Bronchial epithelial cell (primary cell): Measurements from ENCODE around the gene CPSF3. TPM values are rescaled to one million over a fixed set of nuclear protein-coding genes. Genes with fewer than 3 reads are reported as not detected.

ENCODE experiments used
- DNase-seq: peaks from one replicate; pipeline ENCODE4 v3.0.0-alpha.2; 2010; ENCODE audit warnings: low read depth
- FAIRE-seq: peaks from 2 replicates; lab custom pipeline; 2011; peaks lifted over from hg19 to GRCh38; lab: Jason Lieb, UNC
- H3K27me3 ChIP-seq: 2 replicates; pipeline ENCODE4 v1.5.1; 2011; ENCODE audit warnings: low read length; ENCODE audit not compliant: control insufficient read depth, insufficient read depth
- H3K36me3 ChIP-seq: 2 replicates; pipeline ENCODE4 v1.5.1; 2011; ENCODE audit warnings: low read length; ENCODE audit not compliant: control insufficient read depth, insufficient read depth
- H3K4me3 ChIP-seq: 2 replicates; pipeline ENCODE4 v1.5.1; 2011; ENCODE audit warnings: mild to moderate bottlenecking, low read depth, low read length, control low read depth
- total RNA-seq: library from RNA; depleted of rRNA; stranded (reverse); fragments of >200 nt; gene quantifications from 2 replicates; pipeline ENCODE4 v1.2.1, GENCODE V29; 2014
- TF ChIP-seq, protein P1 (sequence below): IDR thresholded peaks from 2 replicates; pipeline ENCODE4 v1.5.1; 2011; ENCODE audit warnings: mild to moderate bottlenecking, moderate library complexity, low read length, control low read depth, inconsistent platforms; ENCODE audit not compliant: insufficient read depth, severe bottlenecking

Gene CPSF3
- total RNA-seq, 1 donor from 2014 or later = 50.8 TPM

DNA sequence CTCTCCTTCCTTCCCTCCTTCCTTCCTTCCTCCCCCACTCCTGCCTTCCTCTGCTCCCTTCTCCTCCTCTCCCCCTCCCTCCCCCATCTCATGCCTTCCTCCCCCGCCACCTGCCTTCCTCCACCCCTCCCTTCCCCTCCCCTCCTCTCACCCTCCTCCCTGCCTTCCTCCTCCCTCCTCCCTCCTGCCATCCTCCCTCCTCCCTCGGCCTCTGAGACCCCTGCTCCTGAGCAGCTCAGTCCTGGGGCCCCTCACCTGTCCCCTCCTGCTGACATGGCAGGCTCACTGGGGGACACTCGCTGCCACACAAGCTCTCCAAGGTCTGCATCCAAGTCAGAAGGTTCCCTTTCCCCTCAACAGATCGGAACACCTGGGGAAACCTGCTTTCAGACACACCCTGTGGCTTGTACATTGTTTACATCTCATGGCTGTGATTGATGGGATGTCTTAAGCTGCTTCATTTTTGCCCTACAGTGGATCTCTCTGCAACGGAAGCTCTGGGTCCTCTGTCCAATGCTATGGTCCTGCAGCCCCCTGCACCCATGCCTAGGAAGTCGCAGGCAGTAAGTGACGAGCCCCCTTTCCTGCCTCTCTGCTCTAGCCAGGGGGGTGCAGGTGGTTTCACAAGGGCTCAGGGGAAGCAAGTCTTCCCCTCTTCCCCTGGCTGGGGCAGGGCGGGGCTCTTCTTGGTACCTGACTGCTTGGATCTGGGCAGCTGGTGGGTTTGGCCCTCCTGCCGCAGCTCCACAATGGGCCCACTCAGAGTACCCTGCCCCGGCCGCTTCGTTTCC lies 23.0 kb upstream of the CPSF3 start:
- DNase-seq = no peak
- TF ChIP-seq, protein P1, sequence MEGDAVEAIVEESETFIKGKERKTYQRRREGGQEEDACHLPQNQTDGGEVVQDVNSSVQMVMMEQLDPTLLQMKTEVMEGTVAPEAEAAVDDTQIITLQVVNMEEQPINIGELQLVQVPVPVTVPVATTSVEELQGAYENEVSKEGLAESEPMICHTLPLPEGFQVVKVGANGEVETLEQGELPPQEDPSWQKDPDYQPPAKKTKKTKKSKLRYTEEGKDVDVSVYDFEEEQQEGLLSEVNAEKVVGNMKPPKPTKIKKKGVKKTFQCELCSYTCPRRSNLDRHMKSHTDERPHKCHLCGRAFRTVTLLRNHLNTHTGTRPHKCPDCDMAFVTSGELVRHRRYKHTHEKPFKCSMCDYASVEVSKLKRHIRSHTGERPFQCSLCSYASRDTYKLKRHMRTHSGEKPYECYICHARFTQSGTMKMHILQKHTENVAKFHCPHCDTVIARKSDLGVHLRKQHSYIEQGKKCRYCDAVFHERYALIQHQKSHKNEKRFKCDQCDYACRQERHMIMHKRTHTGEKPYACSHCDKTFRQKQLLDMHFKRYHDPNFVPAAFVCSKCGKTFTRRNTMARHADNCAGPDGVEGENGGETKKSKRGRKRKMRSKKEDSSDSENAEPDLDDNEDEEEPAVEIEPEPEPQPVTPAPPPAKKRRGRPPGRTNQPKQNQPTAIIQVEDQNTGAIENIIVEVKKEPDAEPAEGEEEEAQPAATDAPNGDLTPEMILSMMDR = no peak
- no peak for FAIRE-seq
- Histone ChIP-seq H3K36me3 (peaks cover 32% of the 10 kb centered on the region), H3K27me3 (no peaks in the 10 kb centered on the region), H3K4me3 (no peak overlapping the region)

DNA sequence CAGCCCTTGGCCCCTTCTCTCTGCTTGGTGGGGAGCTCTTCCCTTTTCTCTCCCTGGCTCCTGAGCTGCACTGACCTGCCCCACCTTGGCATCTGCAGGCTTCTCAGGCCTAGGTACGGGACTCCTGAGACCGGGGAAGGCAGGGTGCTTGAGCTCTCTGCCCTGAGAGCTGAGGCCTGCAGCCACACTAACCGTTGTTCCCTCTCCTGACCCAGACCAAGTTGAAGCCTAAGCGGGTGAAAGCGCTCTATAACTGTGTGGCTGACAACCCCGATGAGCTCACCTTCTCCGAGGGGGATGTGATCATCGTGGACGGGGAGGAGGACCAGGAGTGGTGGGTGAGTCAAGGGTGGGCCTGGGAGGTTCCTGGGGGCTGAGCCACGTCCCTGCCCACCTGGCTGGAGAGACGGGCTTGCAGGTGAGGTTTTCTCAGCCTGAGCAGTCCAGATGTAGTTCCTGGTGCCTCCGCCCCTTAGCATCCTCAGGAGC lies 22.4 kb upstream of the CPSF3 start:
- Histone ChIP-seq H3K36me3 (peaks cover 32% of the 10 kb centered on the region), H3K4me3 (no peak overlapping the region), H3K27me3 (no peaks in the 10 kb centered on the region)
- no peak for DNase-seq
- no peak for FAIRE-seq
- TF ChIP-seq, protein P1 = no peak

DNA sequence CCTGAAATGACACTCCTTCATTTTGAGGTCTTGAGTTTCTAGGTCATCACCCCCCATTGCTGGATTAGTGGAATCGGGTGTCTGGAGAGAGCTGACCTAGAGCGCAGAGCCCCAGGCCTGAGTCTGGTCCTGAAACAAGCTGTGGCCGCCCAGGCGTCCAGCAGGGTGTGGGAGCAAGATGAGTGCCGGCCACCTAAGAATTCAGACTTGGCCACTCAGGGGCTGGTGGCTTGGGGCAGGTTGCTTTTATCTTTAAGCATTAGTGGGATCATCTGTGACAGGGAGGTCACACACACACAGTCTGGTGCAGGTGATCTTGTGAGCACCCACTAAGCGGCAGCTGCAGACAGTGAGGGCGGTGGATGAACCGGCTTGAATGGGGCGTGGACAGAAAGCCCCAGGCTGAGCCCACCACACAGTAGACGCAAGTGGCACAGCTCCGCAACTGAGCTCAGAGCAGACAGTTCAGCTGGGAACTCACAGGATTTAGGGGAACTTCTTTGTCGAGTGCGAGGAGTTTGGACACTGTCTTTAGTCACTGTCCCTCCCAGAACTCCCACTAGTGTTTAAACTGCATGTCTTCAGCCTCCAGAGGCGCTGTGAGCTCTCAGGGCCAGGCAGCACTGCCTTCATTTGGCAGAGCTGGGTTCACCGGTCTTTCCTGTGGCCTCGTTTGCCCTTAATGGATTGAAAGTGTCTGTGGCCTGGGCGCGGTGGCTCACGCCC lies 21.6 kb upstream of the CPSF3 start:
- H3K4me3 ChIP-seq = no peak overlapping the region
- TF ChIP-seq, protein P1 = no peak
- no peaks in the 10 kb centered on the region for H3K27me3 ChIP-seq
- H3K36me3 ChIP-seq = peaks cover 31% of the 10 kb centered on the region
- DNase-seq = no peak
- FAIRE-seq = no peak

DNA sequence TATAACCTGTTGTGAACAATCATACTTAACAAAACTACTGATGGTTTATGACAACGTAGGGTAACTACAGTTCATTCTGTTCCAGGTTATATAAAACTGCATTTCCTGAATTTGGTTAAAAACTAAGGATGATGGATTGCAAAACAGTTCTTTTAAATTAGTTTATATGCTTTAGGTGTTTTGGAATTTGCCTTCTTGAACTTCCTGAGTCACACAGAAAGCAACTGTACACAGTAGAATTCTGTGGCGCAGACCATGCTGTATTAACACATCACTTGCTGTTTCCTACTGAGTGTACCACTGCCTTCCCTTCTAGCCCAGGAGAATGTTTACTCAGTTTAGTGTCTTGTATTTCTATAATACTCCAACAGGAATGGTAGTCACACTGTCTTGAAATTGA lies 19.5 kb upstream of the CPSF3 start:
- peaks cover 24% of the 10 kb centered on the region for H3K36me3 ChIP-seq
- H3K27me3 ChIP-seq = no peaks in the 10 kb centered on the region
- H3K4me3 ChIP-seq = no peak overlapping the region
- DNase-seq = no peak
- no peak for FAIRE-seq
- TF ChIP-seq, protein P1 = no peak

DNA sequence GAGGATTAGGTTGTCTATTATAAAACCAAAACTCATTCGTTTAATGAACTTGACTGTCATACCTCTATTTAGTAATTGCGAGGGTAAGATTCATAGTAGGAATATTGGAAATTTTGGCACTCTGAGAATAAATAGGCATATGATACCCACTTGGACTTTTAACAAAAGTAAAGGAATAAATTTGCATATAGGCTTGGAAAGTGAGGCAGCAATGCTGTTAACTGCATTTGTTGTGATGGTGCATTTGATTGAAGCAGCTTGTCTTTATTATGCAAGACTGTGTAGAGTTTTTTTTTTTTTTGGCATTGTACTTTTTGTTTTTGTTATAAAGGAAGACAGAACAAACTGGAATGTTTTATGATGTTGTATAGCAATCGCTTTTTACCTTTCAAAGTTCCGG lies 19.0 kb upstream of the CPSF3 start:
- TF ChIP-seq, protein P1 = no peak
- H3K36me3 ChIP-seq = peaks cover 24% of the 10 kb centered on the region
- no peak for DNase-seq
- H3K27me3 ChIP-seq = no peaks in the 10 kb centered on the region
- H3K4me3 ChIP-seq = no peak overlapping the region
- FAIRE-seq = no peak
